ENCODE results near the gene CYP4X1. TPM values are rescaled to one million over a fixed set of nuclear protein-coding genes. Genes with fewer than 3 reads are reported as not detected.
"Not testable (repeated sequence)": the region's sequence is repeated elsewhere in the genome, so short reads cannot be mapped to it uniquely, and the experiment has no call there.

Gene CYP4X1
- total and polyA plus RNA-seq, 4 experiments from 2014 or later, result not detected

DNA sequence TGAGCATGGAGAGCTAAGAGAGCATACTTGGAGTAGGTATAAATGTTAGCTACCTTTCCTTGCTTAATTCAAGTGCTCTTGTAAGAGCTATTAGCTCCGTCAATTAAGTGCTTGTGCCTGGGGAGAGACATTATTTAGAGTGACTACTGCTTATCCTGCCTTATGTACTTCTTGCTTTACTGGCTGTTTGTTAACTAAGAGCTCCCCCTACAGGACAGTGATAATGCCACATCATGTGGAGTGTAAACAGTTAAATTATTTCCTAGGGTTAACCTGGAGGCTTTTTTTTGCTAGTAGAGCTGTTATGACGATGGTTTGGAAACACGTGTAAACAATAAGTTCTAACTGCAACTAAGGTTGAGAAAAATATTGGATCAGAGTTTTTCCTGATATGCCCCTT is 68.0 kb downstream of the CYP4X1 start:
- H3K4me3 Mint-ChIP-seq; intact Hi-C loops (cut with micrococcal nuclease); H3K9me3 Mint-ChIP-seq; H3K27me3 Mint-ChIP-seq; H3K9me3 ChIP-seq (ENCODE audit: control insufficient read depth in 1 of 2, low read length in 2 of 2); DNase-seq; CTCF ChIA-PET (ENCODE audit: partially characterized antibody); H3K27me3 ChIP-seq (ENCODE audit: insufficient read depth, low read length); H3K4me1 Mint-ChIP-seq; H3K36me3 ChIP-seq (ENCODE audit: insufficient read depth, low read length); H3K36me3 Mint-ChIP-seq; POLR2A ChIA-PET (ENCODE audit: partially characterized antibody); H3K27ac Mint-ChIP-seq; H3K4me1 ChIP-seq (ENCODE audit: insufficient read depth, low read length); H3K4me3 ChIP-seq (ENCODE audit: low read length in 2 of 2); H3K27ac ChIP-seq (ENCODE audit: low read depth, low read length): not testable (repeated sequence)

Other genes starting within 250 kb of the CYP4X1 start
- not detected for gene CYP4B1, start 224.6 kb upstream of the CYP4X1 start, total RNA-seq
- 1 to 10 TPM; 1.4 to 2.5 TPM for gene CYP4B1, start 224.6 kb upstream of the CYP4X1 start, polyA plus RNA-seq
- not detected for gene CYP4A11, start 82.2 kb upstream of the CYP4X1 start, total RNA-seq
- gene CYP4A11, start 82.2 kb upstream of the CYP4X1 start, polyA plus RNA-seq, result not detected
- not detected for gene CYP4Z1, start 43.6 kb downstream of the CYP4X1 start, total RNA-seq
- not detected for gene CYP4Z1, start 43.6 kb downstream of the CYP4X1 start, polyA plus RNA-seq
- not detected for gene CYP4A22, start 113.8 kb downstream of the CYP4X1 start, total RNA-seq
- gene CYP4A22, start 113.8 kb downstream of the CYP4X1 start, polyA plus RNA-seq, result not detected
- gene PDZK1IP1, start 166.4 kb downstream of the CYP4X1 start, total RNA-seq, result not detected
- not detected for gene PDZK1IP1, start 166.4 kb downstream of the CYP4X1 start, polyA plus RNA-seq
- not detected for gene TAL1, start 208.6 kb downstream of the CYP4X1 start, total RNA-seq
- not detected for gene TAL1, start 208.6 kb downstream of the CYP4X1 start, polyA plus RNA-seq

All from CD4-positive, alpha-beta memory T cell (primary cell).